GM23338 (cell line): ENCODE results near the gene OPALIN. TPM values are rescaled to one million over a fixed set of nuclear protein-coding genes. Genes with fewer than 3 reads are reported as not detected.
A peak's percentile ranks its signal among the peaks of the same experiment; 100 is the strongest.

Experiments
- ATAC-seq: fragments of 200-7000 bp; cut with Tn5 transposase; 3 replicates; pipeline ENCODE4 v1.9.1; 2020
- DNase-seq: peaks from one replicate; pipeline ENCODE4 v3.0.0-alpha.2; 2015; ENCODE audit warnings: low spot score
- H2AFZ ChIP-seq: fragments of 200-600 bp; sonication (generic); 2 replicates; pipeline ENCODE4 v1.8.0; 2016; ENCODE audit warnings: antibody characterized with exemption, mild to moderate bottlenecking, moderate library complexity
- H3F3A ChIP-seq: fragments of 200-600 bp; sonication (generic); replicated peaks from 2 replicates; pipeline ENCODE4 v1.8.0; 2017; ENCODE audit warnings: antibody characterized with exemption, mixed run types, low read depth
- H3K27ac ChIP-seq: fragments of 200-600 bp; sonication (generic); 2 replicates; pipeline ENCODE4 v1.6.1; 2016; ENCODE audit warnings: low read depth
- H3K27me3 ChIP-seq: fragments of 200-600 bp; sonication (generic); 2 replicates; pipeline ENCODE4 v1.8.0; 2016; ENCODE audit warnings: mild to moderate bottlenecking, mixed run types, moderate library complexity; ENCODE audit not compliant: insufficient read depth
- H3K36me3 ChIP-seq: fragments of 200-600 bp; sonication (generic); 2 replicates; pipeline ENCODE4 v1.8.0; 2016; ENCODE audit warnings: mild to moderate bottlenecking; ENCODE audit not compliant: insufficient read depth
- H3K4me1 ChIP-seq: fragments of 200-600 bp; sonication (generic); 2 replicates; pipeline ENCODE4 v1.8.0; 2016; ENCODE audit warnings: mild to moderate bottlenecking, moderate library complexity; ENCODE audit not compliant: insufficient read depth
- H3K4me2 ChIP-seq: fragments of 200-600 bp; sonication (generic); 2 replicates; pipeline ENCODE4 v1.7.1; 2017; ENCODE audit warnings: mixed run types
- H3K4me3 ChIP-seq: fragments of 200-600 bp; sonication (generic); 2 replicates; pipeline ENCODE4 v1.6.1; 2016; ENCODE audit warnings: mixed run types
- H3K79me2 ChIP-seq: fragments of 200-600 bp; sonication (generic); replicated peaks from 2 replicates; pipeline ENCODE4 v1.8.0; 2017; ENCODE audit warnings: mild to moderate bottlenecking; ENCODE audit not compliant: insufficient read depth
- H3K9me2 ChIP-seq: fragments of 200-600 bp; sonication (generic); 2 replicates; pipeline ENCODE4 v1.8.0; 2017; ENCODE audit not compliant: insufficient read depth
- H4K20me1 ChIP-seq: fragments of 200-600 bp; sonication (generic); replicated peaks from 2 replicates; pipeline ENCODE4 v1.8.0; 2017; ENCODE audit warnings: mild to moderate bottlenecking; ENCODE audit not compliant: insufficient read depth
- H3K27ac Mint-ChIP-seq: 2 replicates; pipeline ENCODE4 v1.8.0; 2020; ENCODE audit warnings: inconsistent platforms, mild to moderate bottlenecking, moderate library complexity, mixed read lengths
- H3K27me3 Mint-ChIP-seq: 3 replicates; pipeline ENCODE4 v1.8.0; 2022; ENCODE audit warnings: low read depth, mild to moderate bottlenecking, moderate library complexity, mixed read lengths, inconsistent platforms; ENCODE audit not compliant: insufficient read depth, poor library complexity
- H3K36me3 Mint-ChIP-seq: 3 replicates; pipeline ENCODE4 v1.8.0; 2021; ENCODE audit warnings: low read depth, mild to moderate bottlenecking, inconsistent platforms, moderate library complexity, mixed read lengths
- H3K4me1 Mint-ChIP-seq: 3 replicates; pipeline ENCODE4 v1.8.0; 2020; ENCODE audit warnings: mild to moderate bottlenecking, inconsistent platforms, mixed read lengths
- H3K4me3 Mint-ChIP-seq: 3 replicates; pipeline ENCODE4 v1.8.0; 2021; ENCODE audit warnings: moderate library complexity, mild to moderate bottlenecking, inconsistent platforms, mixed read lengths
- H3K9me3 Mint-ChIP-seq: 3 replicates; pipeline ENCODE4 v1.8.0; 2020; ENCODE audit warnings: moderate library complexity, mild to moderate bottlenecking, inconsistent platforms, mixed read lengths
- POLR2AphosphoS5 ChIP-seq: IDR thresholded peaks from 2 replicates; pipeline ENCODE4 v1.6.1; 2016; ENCODE audit warnings: antibody characterized with exemption, low read depth
- STAT1 ChIP-seq: IDR thresholded peaks from one replicate; pipeline ENCODE4 v1.6.1; 2016; ENCODE audit warnings: antibody characterized with exemption; ENCODE audit not compliant: unreplicated experiment
- ZNF114 ChIP-seq: fragments of 250-450 bp; sonication (Bioruptor Pico); IDR thresholded peaks from 2 replicates; pipeline ENCODE4 v1.5.0; 2020; ENCODE audit warnings: mild to moderate bottlenecking, moderate library complexity
- polyA plus RNA-seq: library from polyadenylated mRNA; unstranded; fragments of >200 nt; fragmentation: Nextera tagmentation; extraction: Ambion mirVana; gene quantifications from 2 replicates; pipeline ENCODE4 v1.2.1, GENCODE V29; 2016
- total RNA-seq: library from RNA; depleted of rRNA; stranded (reverse); fragments of >200 nt; shearing (Covaris generic); gene quantifications from 2 replicates; pipeline ENCODE4 v1.2.3, GENCODE V29; 2014
- TF ChIP-seq, protein P1 (sequence below): IDR thresholded peaks from one replicate; pipeline ENCODE4 v1.6.1; 2018; ENCODE audit warnings: antibody characterized with exemption; ENCODE audit not compliant: unreplicated experiment
- TF ChIP-seq, protein P2 (sequence below), 2 experiments: fragments of 200-600 bp in 1 of 2; sonication (generic) in 1 of 2; conservative IDR thresholded peaks; 2 replicates each; pipeline versions ENCODE4 v1.5.1 to v1.6.1; 2016 to 2017; ENCODE audit warnings: antibody characterized with exemption in 2 of 2, low read depth in 2 of 2, mild to moderate bottlenecking in 2 of 2, moderate library complexity in 1 of 2
- TF ChIP-seq, protein P3 (sequence below): fragments of 250-450 bp; sonication (Bioruptor Pico); IDR thresholded peaks from 2 replicates; pipeline ENCODE4 v1.5.0; 2020; ENCODE audit warnings: mild to moderate bottlenecking, moderate library complexity

The OPALIN gene
- total and polyA plus RNA-seq, 2 experiments from 2014 or later: not detected

DNA sequence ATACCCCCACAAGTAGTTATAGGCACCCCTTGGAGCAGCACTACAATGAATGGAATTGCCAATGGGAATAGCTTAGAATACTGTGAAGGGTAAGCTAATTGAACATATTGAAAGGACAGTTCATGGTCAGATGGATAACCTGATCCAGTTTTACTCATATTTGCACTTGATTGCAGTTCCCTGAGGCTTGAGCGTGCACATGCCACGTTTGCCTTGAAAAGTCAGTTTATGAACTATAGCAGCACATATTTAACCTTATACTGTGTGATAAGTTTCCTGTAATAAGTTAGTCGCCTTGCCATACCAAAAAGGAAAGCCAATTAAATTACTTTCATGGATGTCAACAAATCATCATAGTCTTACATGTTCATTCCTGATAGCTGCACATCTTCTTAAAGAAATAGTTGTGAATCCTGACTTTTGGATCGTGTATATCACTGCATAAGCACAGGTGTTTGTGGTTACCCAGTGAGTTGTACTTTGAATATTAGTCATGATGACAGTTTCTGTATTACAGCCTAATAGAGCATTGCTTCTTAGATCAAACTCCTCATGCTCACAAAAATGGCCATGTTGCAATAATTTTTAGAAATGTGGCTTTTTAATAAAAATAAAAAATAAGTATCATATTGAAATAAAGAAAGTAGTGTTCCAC, 33.0 kb downstream of the OPALIN start:
- H4K20me1 ChIP-seq: no peaks in the 10 kb centered on the region
- H3K4me1 ChIP-seq: no peaks in the 10 kb centered on the region
- peaks cover 5% of the 10 kb centered on the region for H3K27me3 Mint-ChIP-seq
- H3K4me3 Mint-ChIP-seq: no peak overlapping the region
- H3K27me3 ChIP-seq: no peaks in the 10 kb centered on the region
- TF ChIP-seq, protein P1, sequence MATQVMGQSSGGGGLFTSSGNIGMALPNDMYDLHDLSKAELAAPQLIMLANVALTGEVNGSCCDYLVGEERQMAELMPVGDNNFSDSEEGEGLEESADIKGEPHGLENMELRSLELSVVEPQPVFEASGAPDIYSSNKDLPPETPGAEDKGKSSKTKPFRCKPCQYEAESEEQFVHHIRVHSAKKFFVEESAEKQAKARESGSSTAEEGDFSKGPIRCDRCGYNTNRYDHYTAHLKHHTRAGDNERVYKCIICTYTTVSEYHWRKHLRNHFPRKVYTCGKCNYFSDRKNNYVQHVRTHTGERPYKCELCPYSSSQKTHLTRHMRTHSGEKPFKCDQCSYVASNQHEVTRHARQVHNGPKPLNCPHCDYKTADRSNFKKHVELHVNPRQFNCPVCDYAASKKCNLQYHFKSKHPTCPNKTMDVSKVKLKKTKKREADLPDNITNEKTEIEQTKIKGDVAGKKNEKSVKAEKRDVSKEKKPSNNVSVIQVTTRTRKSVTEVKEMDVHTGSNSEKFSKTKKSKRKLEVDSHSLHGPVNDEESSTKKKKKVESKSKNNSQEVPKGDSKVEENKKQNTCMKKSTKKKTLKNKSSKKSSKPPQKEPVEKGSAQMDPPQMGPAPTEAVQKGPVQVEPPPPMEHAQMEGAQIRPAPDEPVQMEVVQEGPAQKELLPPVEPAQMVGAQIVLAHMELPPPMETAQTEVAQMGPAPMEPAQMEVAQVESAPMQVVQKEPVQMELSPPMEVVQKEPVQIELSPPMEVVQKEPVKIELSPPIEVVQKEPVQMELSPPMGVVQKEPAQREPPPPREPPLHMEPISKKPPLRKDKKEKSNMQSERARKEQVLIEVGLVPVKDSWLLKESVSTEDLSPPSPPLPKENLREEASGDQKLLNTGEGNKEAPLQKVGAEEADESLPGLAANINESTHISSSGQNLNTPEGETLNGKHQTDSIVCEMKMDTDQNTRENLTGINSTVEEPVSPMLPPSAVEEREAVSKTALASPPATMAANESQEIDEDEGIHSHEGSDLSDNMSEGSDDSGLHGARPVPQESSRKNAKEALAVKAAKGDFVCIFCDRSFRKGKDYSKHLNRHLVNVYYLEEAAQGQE: no peak
- TF ChIP-seq STAT1 (no peak), ZNF114 (CRISPR knock-in tag) (no peak), POLR2AphosphoS5 (no peak)
- TF ChIP-seq, protein P2, sequence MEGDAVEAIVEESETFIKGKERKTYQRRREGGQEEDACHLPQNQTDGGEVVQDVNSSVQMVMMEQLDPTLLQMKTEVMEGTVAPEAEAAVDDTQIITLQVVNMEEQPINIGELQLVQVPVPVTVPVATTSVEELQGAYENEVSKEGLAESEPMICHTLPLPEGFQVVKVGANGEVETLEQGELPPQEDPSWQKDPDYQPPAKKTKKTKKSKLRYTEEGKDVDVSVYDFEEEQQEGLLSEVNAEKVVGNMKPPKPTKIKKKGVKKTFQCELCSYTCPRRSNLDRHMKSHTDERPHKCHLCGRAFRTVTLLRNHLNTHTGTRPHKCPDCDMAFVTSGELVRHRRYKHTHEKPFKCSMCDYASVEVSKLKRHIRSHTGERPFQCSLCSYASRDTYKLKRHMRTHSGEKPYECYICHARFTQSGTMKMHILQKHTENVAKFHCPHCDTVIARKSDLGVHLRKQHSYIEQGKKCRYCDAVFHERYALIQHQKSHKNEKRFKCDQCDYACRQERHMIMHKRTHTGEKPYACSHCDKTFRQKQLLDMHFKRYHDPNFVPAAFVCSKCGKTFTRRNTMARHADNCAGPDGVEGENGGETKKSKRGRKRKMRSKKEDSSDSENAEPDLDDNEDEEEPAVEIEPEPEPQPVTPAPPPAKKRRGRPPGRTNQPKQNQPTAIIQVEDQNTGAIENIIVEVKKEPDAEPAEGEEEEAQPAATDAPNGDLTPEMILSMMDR (conservative IDR thresholded peaks at IDR 0.05; ENCODE audit: low read depth in 2 of 2): no peak
- no peaks in the 10 kb centered on the region for H3K36me3 ChIP-seq
- H3K4me2 ChIP-seq: no peak overlapping the region
- no peaks in the 10 kb centered on the region; the same call in 2 of the 3 replicates for H3K4me1 Mint-ChIP-seq
- H2AFZ ChIP-seq: no peak overlapping the region
- H3F3A ChIP-seq: no peaks in the 10 kb centered on the region
- ATAC-seq: no peak
- no peaks in the 10 kb centered on the region for H3K79me2 ChIP-seq
- no peak overlapping the region for H3K4me3 ChIP-seq
- no peaks in the 10 kb centered on the region for H3K36me3 Mint-ChIP-seq
- H3K27ac ChIP-seq: no peak overlapping the region
- H3K9me3 Mint-ChIP-seq: no peaks in the 10 kb centered on the region
- no peaks in the 10 kb centered on the region; the same call in 1 of the 2 replicates for H3K9me2 ChIP-seq
- no peak overlapping the region for H3K27ac Mint-ChIP-seq
- no peak for DNase-seq

DNA sequence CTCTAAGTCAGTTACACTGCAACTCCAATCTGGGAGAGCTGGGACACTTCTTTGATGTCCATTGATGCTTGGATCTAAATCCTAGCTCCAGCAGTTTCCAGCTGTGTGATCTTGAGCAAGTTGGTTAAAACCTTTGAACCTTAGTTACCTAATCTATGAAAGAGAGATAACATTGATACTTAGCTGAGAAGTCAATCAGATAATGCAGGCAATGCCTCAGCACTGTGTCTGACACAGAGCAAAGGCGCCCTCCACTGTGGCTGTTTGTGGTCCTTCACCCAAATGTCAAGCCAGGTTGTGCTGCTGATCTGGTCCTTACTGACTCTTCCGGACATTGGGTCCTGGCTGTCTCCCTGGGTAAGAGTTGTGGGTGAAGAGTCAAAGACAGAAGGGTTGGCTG, 34.4 kb downstream of the OPALIN start:
- Mint-ChIP-seq H3K27ac (no peak overlapping the region), H3K36me3 (no peaks in the 10 kb centered on the region), H3K4me1 (peaks cover 8% of the 10 kb centered on the region), H3K27me3 (peaks cover 5% of the 10 kb centered on the region), H3K9me3 (no peaks in the 10 kb centered on the region), H3K4me3 (no peak overlapping the region)
- peak; percentile 58 for ATAC-seq
- Histone ChIP-seq H3K27me3 (no peaks in the 10 kb centered on the region), H3K4me1 (peaks cover 11% of the 10 kb centered on the region), H3K4me2 (no peak overlapping the region), H3K4me3 (no peak overlapping the region), H3K79me2 (no peaks in the 10 kb centered on the region), H2AFZ (0 out of 2 replicates have a peak overlapping the region, but pooled peaks have one; percentile 10), H4K20me1 (no peaks in the 10 kb centered on the region), H3F3A (no peaks in the 10 kb centered on the region), H3K27ac (no peak overlapping the region), H3K36me3 (no peaks in the 10 kb centered on the region), H3K9me2 (no peaks in the 10 kb centered on the region; the same call in 1 of the 2 replicates)
- peak; percentile 20 for DNase-seq
- TF ChIP-seq, protein P3, sequence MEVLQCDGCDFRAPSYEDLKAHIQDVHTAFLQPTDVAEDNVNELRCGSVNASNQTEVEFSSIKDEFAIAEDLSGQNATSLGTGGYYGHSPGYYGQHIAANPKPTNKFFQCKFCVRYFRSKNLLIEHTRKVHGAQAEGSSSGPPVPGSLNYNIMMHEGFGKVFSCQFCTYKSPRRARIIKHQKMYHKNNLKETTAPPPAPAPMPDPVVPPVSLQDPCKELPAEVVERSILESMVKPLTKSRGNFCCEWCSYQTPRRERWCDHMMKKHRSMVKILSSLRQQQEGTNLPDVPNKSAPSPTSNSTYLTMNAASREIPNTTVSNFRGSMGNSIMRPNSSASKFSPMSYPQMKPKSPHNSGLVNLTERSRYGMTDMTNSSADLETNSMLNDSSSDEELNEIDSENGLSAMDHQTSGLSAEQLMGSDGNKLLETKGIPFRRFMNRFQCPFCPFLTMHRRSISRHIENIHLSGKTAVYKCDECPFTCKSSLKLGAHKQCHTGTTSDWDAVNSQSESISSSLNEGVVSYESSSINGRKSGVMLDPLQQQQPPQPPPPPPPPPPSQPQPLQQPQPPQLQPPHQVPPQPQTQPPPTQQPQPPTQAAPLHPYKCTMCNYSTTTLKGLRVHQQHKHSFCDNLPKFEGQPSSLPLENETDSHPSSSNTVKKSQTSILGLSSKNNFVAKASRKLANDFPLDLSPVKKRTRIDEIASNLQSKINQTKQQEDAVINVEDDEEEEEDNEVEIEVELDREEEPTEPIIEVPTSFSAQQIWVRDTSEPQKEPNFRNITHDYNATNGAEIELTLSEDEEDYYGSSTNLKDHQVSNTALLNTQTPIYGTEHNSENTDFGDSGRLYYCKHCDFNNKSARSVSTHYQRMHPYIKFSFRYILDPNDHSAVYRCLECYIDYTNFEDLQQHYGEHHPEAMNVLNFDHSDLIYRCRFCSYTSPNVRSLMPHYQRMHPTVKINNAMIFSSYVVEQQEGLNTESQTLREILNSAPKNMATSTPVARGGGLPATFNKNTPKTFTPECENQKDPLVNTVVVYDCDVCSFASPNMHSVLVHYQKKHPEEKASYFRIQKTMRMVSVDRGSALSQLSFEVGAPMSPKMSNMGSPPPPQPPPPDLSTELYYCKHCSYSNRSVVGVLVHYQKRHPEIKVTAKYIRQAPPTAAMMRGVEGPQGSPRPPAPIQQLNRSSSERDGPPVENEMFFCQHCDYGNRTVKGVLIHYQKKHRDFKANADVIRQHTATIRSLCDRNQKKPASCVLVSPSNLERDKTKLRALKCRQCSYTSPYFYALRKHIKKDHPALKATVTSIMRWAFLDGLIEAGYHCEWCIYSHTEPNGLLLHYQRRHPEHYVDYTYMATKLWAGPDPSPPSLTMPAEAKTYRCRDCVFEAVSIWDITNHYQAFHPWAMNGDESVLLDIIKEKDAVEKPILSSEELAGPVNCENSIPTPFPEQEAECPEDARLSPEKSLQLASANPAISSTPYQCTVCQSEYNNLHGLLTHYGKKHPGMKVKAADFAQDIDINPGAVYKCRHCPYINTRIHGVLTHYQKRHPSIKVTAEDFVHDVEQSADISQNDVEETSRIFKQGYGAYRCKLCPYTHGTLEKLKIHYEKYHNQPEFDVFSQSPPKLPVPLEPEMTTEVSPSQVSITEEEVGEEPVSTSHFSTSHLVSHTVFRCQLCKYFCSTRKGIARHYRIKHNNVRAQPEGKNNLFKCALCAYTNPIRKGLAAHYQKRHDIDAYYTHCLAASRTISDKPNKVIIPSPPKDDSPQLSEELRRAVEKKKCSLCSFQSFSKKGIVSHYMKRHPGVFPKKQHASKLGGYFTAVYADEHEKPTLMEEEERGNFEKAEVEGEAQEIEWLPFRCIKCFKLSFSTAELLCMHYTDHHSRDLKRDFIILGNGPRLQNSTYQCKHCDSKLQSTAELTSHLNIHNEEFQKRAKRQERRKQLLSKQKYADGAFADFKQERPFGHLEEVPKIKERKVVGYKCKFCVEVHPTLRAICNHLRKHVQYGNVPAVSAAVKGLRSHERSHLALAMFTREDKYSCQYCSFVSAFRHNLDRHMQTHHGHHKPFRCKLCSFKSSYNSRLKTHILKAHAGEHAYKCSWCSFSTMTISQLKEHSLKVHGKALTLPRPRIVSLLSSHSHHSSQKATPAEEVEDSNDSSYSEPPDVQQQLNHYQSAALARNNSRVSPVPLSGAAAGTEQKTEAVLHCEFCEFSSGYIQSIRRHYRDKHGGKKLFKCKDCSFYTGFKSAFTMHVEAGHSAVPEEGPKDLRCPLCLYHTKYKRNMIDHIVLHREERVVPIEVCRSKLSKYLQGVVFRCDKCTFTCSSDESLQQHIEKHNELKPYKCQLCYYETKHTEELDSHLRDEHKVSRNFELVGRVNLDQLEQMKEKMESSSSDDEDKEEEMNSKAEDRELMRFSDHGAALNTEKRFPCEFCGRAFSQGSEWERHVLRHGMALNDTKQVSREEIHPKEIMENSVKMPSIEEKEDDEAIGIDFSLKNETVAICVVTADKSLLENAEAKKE (CRISPR knock-in tag): no peak
- TF ChIP-seq, protein P2 (conservative IDR thresholded peaks at IDR 0.05; ENCODE audit: low read depth in 2 of 2): peak in 1 of 2 experiments; percentile 70; a peak in 2 of 4 replicates
- no peak for TF ChIP-seq ZNF114 (CRISPR knock-in tag)
